Motor neuron (in vitro differentiated cells): ENCODE measurements around the gene IL36A. TPM values are rescaled to one million over a fixed set of nuclear protein-coding genes. Genes with fewer than 3 reads are reported as not detected.

Experiments
- ATAC-seq, 8 experiments: fragments of 200-7000 bp; cut with Tn5 transposase; replicated peaks in 6 of 8; 2 replicates each; pipeline ENCODE4 v1.8.0; 2021; ENCODE audit warnings: mild to moderate bottlenecking in 8 of 8, moderate library complexity in 8 of 8
- H3K27ac ChIP-seq, 2 donors: fragments of 250-450 bp; sonication (Bioruptor Pico); 2 replicates each; pipeline ENCODE4 v1.9.0; 2021; ENCODE audit warnings: antibody characterized with exemption in 2 of 2, mild to moderate bottlenecking in 2 of 2, moderate library complexity in 1 of 2
- H3K4me1 ChIP-seq, 2 donors: fragments of 250-450 bp; sonication (Bioruptor Pico); replicated peaks in 1 of 2; 2 replicates each; pipeline ENCODE4 v1.6.1; 2021; ENCODE audit warnings: antibody characterized with exemption in 2 of 2, mild to moderate bottlenecking in 2 of 2, moderate library complexity in 1 of 2
- H3K4me3 ChIP-seq, 5 donors: fragments of 250-450 bp; sonication (Bioruptor Pico); 2 replicates each; pipeline ENCODE4 v1.9.0; 2021; ENCODE audit warnings: antibody characterized with exemption in 5 of 5, mild to moderate bottlenecking in 5 of 5, moderate library complexity in 4 of 5
- WGBS, 10 experiments: fragments of 450-650 bp; shearing (Covaris generic); methylation state at CpG; one replicate each; pipeline ENCODE4 v1.0.0; 2022; 5-methylcytosine and 5-hydroxymethylcytosine counted together
- in situ Hi-C, 9 experiments: fragments of 400-800 bp; cut with MboI; loops; one replicate each; pipeline ENCODE4 v1.15.0; 2021; ENCODE audit warnings: low sequenced_read_pairs in 9 of 9, low pct_unique_long_range_greater_than_20kb in 2 of 9; ENCODE audit not compliant: unreplicated experiment in 9 of 9
- total RNA-seq, 8 experiments: library from RNA; unstranded; fragments of 300-600 nt; gene quantifications; 2 replicates each; pipeline versions ENCODE4 v1.2.3 to v1.2.4, GENCODE V29; 2022

Gene IL36A
- total RNA-seq, 8 experiments from 2014 or later: not detected

DNA sequence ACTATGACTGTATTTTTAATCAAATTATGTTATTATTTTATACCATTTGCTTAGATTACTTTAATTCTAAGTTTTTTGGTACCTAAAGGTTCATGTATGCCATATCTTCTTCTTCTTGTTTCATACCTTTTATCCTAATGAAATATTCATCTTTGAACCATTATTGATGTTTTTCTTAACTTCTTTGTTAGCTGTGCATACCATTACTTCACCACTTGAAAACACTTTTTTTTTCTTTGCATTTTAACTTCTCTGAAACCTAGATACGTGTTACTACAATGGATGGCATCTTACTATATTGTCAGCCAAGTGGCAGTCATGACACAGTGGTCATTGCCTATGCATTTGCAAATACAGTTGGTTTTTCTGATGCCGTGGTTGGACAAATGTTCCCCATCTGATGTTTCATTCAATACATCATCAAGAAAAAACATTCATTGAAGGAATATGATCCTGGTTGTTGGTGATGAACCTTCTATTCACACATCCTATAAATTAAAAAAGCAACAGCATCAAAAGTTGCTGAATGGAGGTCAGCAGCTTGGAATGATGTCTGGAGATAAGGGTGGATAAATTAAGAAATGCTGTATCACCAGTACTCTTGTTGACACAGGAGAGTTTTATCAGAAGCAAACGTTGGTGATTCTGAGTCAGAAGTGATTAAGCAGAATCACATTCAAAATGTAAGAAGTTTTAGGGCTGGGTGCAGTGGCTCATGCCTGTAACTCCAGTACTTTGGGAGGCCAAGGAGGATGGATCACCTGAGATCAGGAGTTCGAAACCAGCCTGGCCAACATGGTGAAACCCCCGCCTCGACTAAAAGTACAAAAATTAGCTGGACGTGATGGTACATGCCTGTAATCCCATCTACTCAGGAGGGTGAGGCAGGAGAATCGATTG lies 7.4 kb downstream of the IL36A start:
- Histone ChIP-seq H3K27ac (no peak overlapping the region), H3K4me3 (no peak overlapping the region), H3K4me1 (no peaks in the 10 kb centered on the region)
- ATAC-seq: peak in 7 of 8 experiments; percentile 28 to 94 (median 79)
- WGBS, 10 experiments: 42 to 76% (median 63%) methylated on average over 2 to 8 of the region's 8 CpGs
- in situ Hi-C loops: no loop called here

- no peak overlapping the region for H3K27ac ChIP-seq
- H3K4me3 ChIP-seq: no peak overlapping the region
- 50 to 100% (median 85%) methylated on average over 1 to 3 of the region's 3 CpGs for WGBS, 10 experiments
- ATAC-seq: no peak
- in situ Hi-C loops: no loop called here
- H3K4me1 ChIP-seq: no peaks in the 10 kb centered on the region
Observed at GRCh38 chr2:113013336-113013661, 8.0 kb downstream of the IL36A start.

- H3K4me3 ChIP-seq: no peak overlapping the region
- no peaks in the 10 kb centered on the region for H3K4me1 ChIP-seq
- H3K27ac ChIP-seq: no peak overlapping the region
- ATAC-seq: no peak
- WGBS, 10 experiments: 49 to 100% (median 84%) methylated on average over 1 to 2 of the region's 2 CpGs
- in situ Hi-C loops: no loop called here
Observed at GRCh38 chr2:113014067-113014466, 8.8 kb downstream of the IL36A start.

- 0 to 60% (median 17%) methylated on average over 1 of the region's 1 CpG; no CpG with 5 or more reads in 2 of the 10 experiments for WGBS, 10 experiments
- H3K4me1 ChIP-seq: no peaks in the 10 kb centered on the region
- ATAC-seq: peak in 2 of 8 experiments; percentile 54 to 74
- in situ Hi-C loops: no loop called here
- no peak overlapping the region for H3K4me3 ChIP-seq
- H3K27ac ChIP-seq: no peak overlapping the region
Observed at GRCh38 chr2:113015042-113015441, 9.8 kb downstream of the IL36A start.

DNA sequence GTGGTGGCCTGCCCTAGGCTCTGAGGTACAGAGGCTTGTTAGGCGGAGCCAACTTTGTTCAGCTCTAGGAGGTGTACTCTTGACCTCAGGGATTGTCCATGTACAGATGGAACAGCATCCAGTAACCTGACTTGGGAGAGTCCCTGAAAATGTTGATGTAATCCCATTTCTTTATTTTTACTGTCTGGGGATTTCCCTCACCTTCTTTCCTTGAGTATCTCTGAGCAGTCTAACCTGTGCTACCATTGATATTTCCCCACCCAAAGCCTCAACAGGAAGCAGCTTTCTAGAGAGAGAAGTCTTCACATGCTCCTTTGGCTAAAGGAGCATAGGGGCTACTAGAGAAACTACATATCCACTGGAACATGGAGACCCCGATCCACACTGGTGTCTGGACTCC lies 10.4 kb downstream of the IL36A start:
- Histone ChIP-seq H3K27ac (no peak overlapping the region), H3K4me1 (no peaks in the 10 kb centered on the region), H3K4me3 (no peak overlapping the region)
- peak in 2 of 8 experiments; percentile 24 to 34 for ATAC-seq
- 56 to 93% (median 86%) methylated on average over 1 to 2 of the region's 2 CpGs; no CpG with 5 or more reads in 5 of the 10 experiments for WGBS, 10 experiments
- in situ Hi-C loops: no loop called here

- no peaks in the 10 kb centered on the region for H3K4me1 ChIP-seq
- in situ Hi-C loops: no loop called here
- ATAC-seq: no peak
- WGBS, 10 experiments: 31 to 80% (median 47%) methylated on average over 1 to 3 of the region's 3 CpGs
- H3K4me3 ChIP-seq: no peak overlapping the region
- H3K27ac ChIP-seq: no peak overlapping the region
Observed at GRCh38 chr2:113018509-113018908, 13.2 kb downstream of the IL36A start.

DNA sequence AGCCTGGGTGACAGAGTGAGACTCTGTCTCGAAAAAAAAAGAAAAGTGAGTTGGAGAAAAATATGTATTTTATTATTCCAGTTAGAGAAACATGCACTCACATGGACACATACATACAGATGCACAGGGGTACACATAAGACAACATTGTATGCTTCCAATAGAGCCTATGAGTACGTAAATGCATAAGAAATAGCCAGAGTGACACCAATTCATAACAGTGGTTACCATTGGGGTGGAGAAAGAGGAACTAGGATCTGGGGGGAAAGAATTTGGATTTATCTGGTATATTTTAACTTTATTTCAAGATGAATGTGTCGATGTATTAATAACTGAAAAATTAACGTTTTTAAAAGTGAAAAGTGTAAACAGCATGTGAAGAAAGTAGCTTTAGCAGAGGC lies 16.1 kb downstream of the IL36A start:
- H3K4me3 ChIP-seq: no peak overlapping the region
- no peak overlapping the region for H3K27ac ChIP-seq
- WGBS, 10 experiments: 18 to 71% (median 44%) methylated on average over 2 to 4 of the region's 4 CpGs
- no peaks in the 10 kb centered on the region for H3K4me1 ChIP-seq
- ATAC-seq: no peak
- in situ Hi-C loops: no loop called here

- ATAC-seq: peak in 3 of 8 experiments; percentile 76 to 92 (median 80)
- Histone ChIP-seq H3K4me3 (no peak overlapping the region), H3K4me1 (no peaks in the 10 kb centered on the region), H3K27ac (no peak overlapping the region)
- in situ Hi-C loops: no loop called here
- 0 to 100% (median 71%) methylated on average over 1 to 2 of the region's 2 CpGs; no CpG with 5 or more reads in 3 of the 10 experiments for WGBS, 10 experiments
Observed at GRCh38 chr2:113024764-113025163, 19.5 kb downstream of the IL36A start.

DNA sequence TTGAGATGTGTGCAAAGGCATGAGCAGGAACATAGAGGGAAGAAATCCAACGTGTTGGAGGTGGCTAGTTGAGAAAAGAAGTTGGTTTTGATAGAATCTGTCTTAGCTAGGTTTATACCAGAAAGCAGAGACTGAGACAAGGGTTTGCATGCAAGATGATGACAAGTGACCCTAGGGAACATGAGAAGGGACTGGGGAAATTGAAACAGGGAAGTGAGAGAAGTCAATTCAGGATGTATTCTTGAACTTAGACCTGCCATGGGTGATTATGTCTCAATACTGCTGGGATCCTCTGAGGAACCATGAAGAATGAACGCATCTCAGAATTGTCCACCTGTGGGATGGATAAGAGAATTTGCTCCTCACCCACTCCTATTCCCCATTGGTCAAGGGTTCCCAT lies 20.5 kb downstream of the IL36A start:
- ATAC-seq: no peak
- WGBS, 10 experiments: 0 to 71% (median 57%) methylated on average over 1 to 2 of the region's 2 CpGs; no CpG with 5 or more reads in 2 of the 10 experiments
- H3K4me3 ChIP-seq: no peak overlapping the region
- in situ Hi-C loops: no loop called here
- H3K4me1 ChIP-seq: no peaks in the 10 kb centered on the region
- H3K27ac ChIP-seq: no peak overlapping the region

DNA sequence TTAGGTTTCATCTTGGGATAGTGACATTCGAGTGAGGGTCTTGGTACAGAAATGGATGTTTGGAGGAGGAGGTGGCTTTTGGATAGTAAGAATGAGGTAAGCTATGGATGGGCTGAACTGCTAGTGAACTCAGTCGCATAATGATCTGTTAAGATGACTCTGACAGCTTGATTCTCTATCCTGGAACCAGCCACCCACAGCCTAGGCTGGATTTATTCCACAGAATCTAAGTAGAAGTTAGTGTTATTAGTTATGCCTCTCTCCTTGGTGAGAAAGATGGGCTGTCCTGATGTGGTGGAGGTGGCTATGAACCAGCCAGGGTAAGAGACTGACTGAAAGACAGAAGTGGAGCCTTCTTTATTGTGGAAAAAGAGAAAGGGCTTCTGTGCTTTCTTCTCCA lies 22.4 kb downstream of the IL36A start:
- Histone ChIP-seq H3K4me3 (no peak overlapping the region), H3K27ac (no peak overlapping the region), H3K4me1 (no peaks in the 10 kb centered on the region)
- peak in 2 of 8 experiments; percentile 31 to 37 for ATAC-seq
- WGBS, 10 experiments: 0 to 71% (median 54%) methylated on average over 1 to 2 of the region's 2 CpGs; no CpG with 5 or more reads in 5 of the 10 experiments
- in situ Hi-C loops: no loop called here

- Histone ChIP-seq H3K4me3 (no peak overlapping the region), H3K4me1 (no peaks in the 10 kb centered on the region), H3K27ac (no peak overlapping the region)
- in situ Hi-C loops: no loop called here
- no peak for ATAC-seq
- WGBS, 10 experiments: 0 to 22% (median 20%) methylated on average over 1 of the region's 1 CpG; no CpG with 5 or more reads in 6 of the 10 experiments
Observed at GRCh38 chr2:113028112-113028511, 22.9 kb downstream of the IL36A start.

- peak in 3 of 8 experiments; percentile 57 to 90 (median 77) for ATAC-seq
- in situ Hi-C loops: no loop called here
- WGBS, 10 experiments: 67 to 100% (median 88%) methylated on average over 1 of the region's 1 CpG; no CpG with 5 or more reads in 6 of the 10 experiments
- Histone ChIP-seq H3K4me1 (no peaks in the 10 kb centered on the region), H3K4me3 (no peak overlapping the region), H3K27ac (no peak overlapping the region)
Observed at GRCh38 chr2:113032737-113033136, 27.5 kb downstream of the IL36A start.

DNA sequence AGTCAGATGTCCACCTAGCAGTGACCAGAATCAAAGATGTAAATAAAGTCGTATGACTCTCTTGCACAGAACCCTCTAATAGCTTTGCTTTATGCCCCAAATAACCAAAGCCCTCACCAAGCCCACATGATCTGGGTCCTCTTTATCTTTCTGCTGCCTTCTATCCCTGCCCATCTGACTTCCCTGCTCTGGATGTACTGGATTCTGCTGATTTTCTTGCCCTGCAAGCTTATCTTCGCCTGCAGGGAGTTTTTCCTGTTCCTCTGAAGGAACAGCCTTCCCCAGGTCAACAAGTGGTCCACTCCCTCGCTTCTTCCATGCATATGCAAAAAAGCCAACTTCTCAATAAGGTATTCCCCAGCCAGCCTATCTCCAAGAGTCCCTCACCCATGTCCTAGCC lies 28.8 kb downstream of the IL36A start:
- no peak overlapping the region for H3K4me3 ChIP-seq
- peak in 1 of 8 experiments; percentile 30 for ATAC-seq
- in situ Hi-C loops: no loop called here
- H3K27ac ChIP-seq: no peak overlapping the region
- H3K4me1 ChIP-seq: no peaks in the 10 kb centered on the region
- WGBS, 10 experiments: 0 to 90% (median 63%) methylated on average over 1 to 3 of the region's 3 CpGs

- 67 to 100% (median 85%) methylated on average over 1 to 7 of the region's 9 CpGs; no CpG with 5 or more reads in 3 of the 10 experiments for WGBS, 10 experiments
- ATAC-seq: no peak
- Histone ChIP-seq H3K4me3 (no peak overlapping the region), H3K4me1 (no peaks in the 10 kb centered on the region), H3K27ac (no peak overlapping the region)
- in situ Hi-C loops: no loop called here
Observed at GRCh38 chr2:113036763-113037162, 31.5 kb downstream of the IL36A start.
